Uterus (tissue), 4 donors: Measurements from ENCODE around the gene PGM1. TPM values are rescaled to one million over a fixed set of nuclear protein-coding genes. Genes with fewer than 3 reads are reported as not detected.
A peak's percentile ranks its signal among the peaks of the same experiment; 100 is the strongest.

Experiments used
- DNase-seq, 2 donors: peaks; one replicate each; pipeline ENCODE4 v3.0.0-alpha.2; 2019 to 2020
- H3K27ac ChIP-seq, 2 donors: fragments of 200-600 bp; sonication (generic); 1 replicate in 1 of 2; 2 replicates in 1 of 2; pipeline ENCODE4 v1.5.1; 2016 to 2018
- H3K27me3 ChIP-seq, 2 donors: fragments of 200-600 bp; sonication (generic); one replicate each; pipeline ENCODE4 v1.5.1; 2018 to 2019; ENCODE audit warnings: control low read depth in 1 of 2
- H3K36me3 ChIP-seq, 2 donors: fragments of 200-600 bp; sonication (generic); one replicate each; pipeline ENCODE4 v1.5.1; 2019; ENCODE audit warnings: control low read depth in 1 of 2
- H3K4me1 ChIP-seq, 2 donors: fragments of 200-600 bp; sonication (generic); one replicate each; pipeline ENCODE4 v1.5.1; 2018 to 2019; ENCODE audit warnings: control low read depth in 1 of 2
- H3K4me3 ChIP-seq, 2 donors: fragments of 200-600 bp; sonication (generic); 1 replicate in 1 of 2; 2 replicates in 1 of 2; pipeline ENCODE4 v1.5.1; 2018 to 2019; ENCODE audit warnings: mild to moderate bottlenecking in 1 of 2
- H3K9me3 ChIP-seq, 2 donors: fragments of 200-600 bp; sonication (generic); one replicate each; pipeline ENCODE4 v1.5.1; 2019; ENCODE audit warnings: control low read depth in 1 of 2
- CTCF ChIP-seq, 4 experiments: fragments of 200-600 bp in 2 of 4; fragments of 450-650 bp in 2 of 4; sonication (generic) in 2 of 4; IDR thresholded peaks; one replicate each; pipeline ENCODE4 v1.5.1; 2016 to 2019; ENCODE audit warnings: antibody characterized with exemption in 4 of 4, mild to moderate bottlenecking in 2 of 4, moderate library complexity in 1 of 4
- POLR2A ChIP-seq, 2 donors: fragments of 450-650 bp; IDR thresholded peaks; one replicate each; pipeline ENCODE4 v1.6.1; 2016; ENCODE audit warnings: antibody characterized with exemption in 2 of 2, mild to moderate bottlenecking in 1 of 2, moderate library complexity in 1 of 2
- intact Hi-C: fragments of 100-400 bp; cut with DNase I; formaldehyde crosslinking; loops from one replicate; pipeline ENCODE4 v1.15.1; 2023; ENCODE audit warnings: low total_unique reads
- total RNA-seq, 4 donors: library from RNA; depleted of rRNA in 3 of 4; stranded (reverse); fragments of >200 nt in 3 of 4; gene quantifications; one replicate each; pipeline versions ENCODE4 v1.1.0 to v1.2.4, GENCODE V29; 2014 to 2023
- donor health status: DM: yes; HTN: yes; CAD: no.

Gene PGM1
- total RNA-seq, 4 donors from 2014 or later: 17.9 to 75.8 (median 27.8) TPM

- intact Hi-C loops: no loop called here
- TF ChIP-seq CTCF (IDR thresholded peaks at IDR 0.05) (no peak), POLR2A (IDR thresholded peaks at IDR 0.05) (no peak)
- DNase-seq: no peak
- Histone ChIP-seq H3K27ac (no peak overlapping the region), H3K4me3 (no peak overlapping the region), H3K9me3 (no peaks in the 10 kb centered on the region), H3K27me3 (no peaks in the 10 kb centered on the region), H3K36me3 (no peaks in the 10 kb centered on the region), H3K4me1 (no peaks in the 10 kb centered on the region)
These were observed 78.3 kb downstream of the PGM1 start for GRCh38 chr1:63671514-63671913.

- intact Hi-C loops: no loop called here
- TF ChIP-seq POLR2A (IDR thresholded peaks at IDR 0.05) (no peak), CTCF (IDR thresholded peaks at IDR 0.05) (peak; percentile 52 to 74 (median 71))
These were observed 81.1 kb downstream of the PGM1 start for GRCh38 chr1:63674238-63674864.

GRCh38 chr1:63674865-63675419 is 81.7 kb downstream of the PGM1 start:
- intact Hi-C loops: no loop called here

More at GRCh38 chr1:63674238-63674864, 81.1 kb downstream of the PGM1 start:
- Histone ChIP-seq H3K9me3 (no peaks in the 10 kb centered on the region), H3K27me3 (no peaks in the 10 kb centered on the region), H3K27ac (peak overlapping the region; percentile 26 to 43), H3K4me3 (no peak overlapping the region), H3K36me3 (no peaks in the 10 kb centered on the region), H3K4me1 (no peaks in the 10 kb centered on the region)
- peak; percentile 81 to 88 for DNase-seq

GRCh38 chr1:63675420-63675931 is 82.3 kb downstream of the PGM1 start:
- Histone ChIP-seq H3K27ac (peak overlapping the region; percentile 26 to 43), H3K9me3 (no peaks in the 10 kb centered on the region), H3K4me1 (no peaks in the 10 kb centered on the region), H3K4me3 (no peak overlapping the region), H3K27me3 (no peaks in the 10 kb centered on the region), H3K36me3 (no peaks in the 10 kb centered on the region)
- intact Hi-C loops: no loop called here
- TF ChIP-seq POLR2A (IDR thresholded peaks at IDR 0.05) (no peak), CTCF (IDR thresholded peaks at IDR 0.05) (no peak)
- no peak for DNase-seq

More at GRCh38 chr1:63674865-63675419, 81.7 kb downstream of the PGM1 start:
- TF ChIP-seq CTCF (IDR thresholded peaks at IDR 0.05): no peak
- Histone ChIP-seq H3K9me3 (no peaks in the 10 kb centered on the region), H3K4me1 (no peaks in the 10 kb centered on the region), H3K27me3 (no peaks in the 10 kb centered on the region), H3K36me3 (no peaks in the 10 kb centered on the region), H3K27ac (peak overlapping the region; percentile 26 to 43), H3K4me3 (no peak overlapping the region)
- no peak for DNase-seq

GRCh38 chr1:63677497-63677896 is 84.3 kb downstream of the PGM1 start:
- TF ChIP-seq POLR2A (IDR thresholded peaks at IDR 0.05) (no peak), CTCF (IDR thresholded peaks at IDR 0.05) (no peak)
- H3K4me1 ChIP-seq: no peaks in the 10 kb centered on the region

More at GRCh38 chr1:63677497-63677896, 84.3 kb downstream of the PGM1 start:
- Histone ChIP-seq H3K36me3 (no peaks in the 10 kb centered on the region), H3K9me3 (no peaks in the 10 kb centered on the region), H3K4me3 (no peak overlapping the region), H3K27ac (no peak overlapping the region), H3K27me3 (no peaks in the 10 kb centered on the region)
- intact Hi-C loops: no loop called here
- no peak for DNase-seq
